Stimulated activated CD8-positive, alpha-beta memory T cell treated with anti-CD3 and anti-CD28 coated beads, Interleukin-12 subunit alpha, Interleukin-12 subunit beta, amount 100 ng/mL, for 4 hours (primary cell): ENCODE measurements around the gene CDC40.
"Not testable (repeated sequence)": the region's sequence is repeated elsewhere in the genome, so short reads cannot be mapped to it uniquely, and the experiment has no call there.

Experiments
- DNase-seq: peaks from one replicate; pipeline ENCODE4 v3.0.0-alpha.2; 2020; ENCODE audit warnings: low read depth

Gene CDC40

GRCh38 chr6:110270165-110270564, 89.9 kb downstream of the CDC40 start:
- no peak for DNase-seq

GRCh38 chr6:110271732-110272022, 91.5 kb downstream of the CDC40 start:
- no peak for DNase-seq

- DNase-seq, result not testable (repeated sequence)
These were observed 92.6 kb downstream of the CDC40 start for GRCh38 chr6:110272781-110273180.

GRCh38 chr6:110277100-110277665, 97.0 kb downstream of the CDC40 start:
- DNase-seq, result no peak
